Activated CD4-positive, alpha-beta T cell treated with anti-CD3 and anti-CD28 coated beads for 4 hours (primary cell): ENCODE measurements around the gene STXBP3.

Experiments
- DNase-seq, 2 donors: peaks; one replicate each; pipeline ENCODE4 v3.0.0-alpha.2; 2020

The STXBP3 gene

DNA sequence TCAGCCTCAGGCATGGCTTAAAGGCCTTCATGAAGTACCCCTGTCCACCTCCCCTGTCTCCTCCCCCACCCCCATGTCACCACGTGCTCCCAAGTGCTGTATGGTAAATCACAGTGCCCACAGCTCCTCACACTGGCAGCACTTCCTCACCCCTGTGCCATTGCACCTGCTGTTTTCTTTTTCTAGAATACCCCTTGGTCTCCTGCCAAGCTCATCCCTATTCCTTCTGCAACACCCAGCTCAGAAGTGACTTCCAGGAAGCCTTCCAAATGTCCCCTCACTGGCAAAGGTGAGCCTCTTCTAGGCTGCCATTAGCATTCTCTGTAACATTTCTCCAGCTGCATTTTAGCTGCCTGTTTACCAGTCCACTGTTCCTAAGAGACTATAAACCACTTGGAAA is 101.0 kb downstream of the STXBP3 start:
- DNase-seq: no peak

DNA sequence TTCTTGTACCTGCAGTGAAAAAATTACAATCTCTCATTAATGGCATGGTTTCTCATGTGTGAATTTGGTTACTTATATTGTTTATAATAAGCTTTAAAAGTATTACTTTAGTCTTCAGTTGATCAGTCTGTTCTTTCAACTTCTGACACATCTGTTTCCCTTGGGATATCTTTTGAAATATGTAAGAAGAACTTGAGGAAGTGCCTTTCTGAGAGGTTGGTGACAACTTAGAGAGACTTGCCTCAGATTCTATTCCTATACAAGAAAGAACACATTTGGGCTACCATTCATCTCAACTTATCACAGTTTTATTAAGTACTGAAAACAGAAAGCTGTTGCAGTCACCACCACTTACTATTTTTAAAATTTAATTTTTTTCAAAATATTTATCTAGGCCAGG is 102.3 kb downstream of the STXBP3 start:
- no peak for DNase-seq

DNA sequence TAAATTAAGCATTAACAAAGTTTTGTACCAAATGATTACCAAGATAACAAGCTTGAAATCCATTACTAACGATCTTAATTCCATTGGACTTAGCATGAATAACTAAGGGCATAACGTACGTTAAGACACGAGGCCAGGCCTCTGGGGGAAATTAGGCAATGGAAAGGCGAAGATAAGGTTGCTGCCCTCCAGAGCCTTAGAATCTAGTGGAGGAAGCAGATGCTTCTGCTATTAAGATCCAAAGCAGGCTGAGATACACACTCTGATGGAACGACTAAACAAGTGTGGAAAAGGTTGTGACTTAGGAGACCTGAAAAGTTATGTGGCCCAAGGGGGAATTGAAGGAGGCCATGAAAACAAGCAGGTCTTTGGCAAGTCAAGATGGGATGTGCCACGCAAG is 104.5 kb downstream of the STXBP3 start:
- DNase-seq: no peak

DNA sequence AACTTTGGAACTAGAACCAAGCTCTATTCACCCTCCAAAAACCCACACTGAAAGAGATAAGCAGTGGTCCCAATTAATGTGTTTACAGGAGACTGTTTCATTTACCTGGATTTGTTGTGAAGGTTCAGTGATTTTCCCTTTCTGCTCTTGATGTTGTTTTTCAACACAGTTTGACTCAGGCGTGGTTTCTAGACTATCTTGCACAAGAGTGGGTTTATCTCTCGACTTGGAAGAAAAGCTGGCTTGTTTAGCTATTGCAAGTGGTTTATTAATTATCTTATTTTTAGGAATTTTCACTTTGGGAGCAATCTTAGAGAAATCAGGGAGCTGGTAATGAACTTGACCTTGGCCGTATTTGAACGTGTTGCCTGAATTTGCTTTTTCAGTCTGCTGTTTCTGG is 105.1 kb downstream of the STXBP3 start:
- DNase-seq: no peak

DNA sequence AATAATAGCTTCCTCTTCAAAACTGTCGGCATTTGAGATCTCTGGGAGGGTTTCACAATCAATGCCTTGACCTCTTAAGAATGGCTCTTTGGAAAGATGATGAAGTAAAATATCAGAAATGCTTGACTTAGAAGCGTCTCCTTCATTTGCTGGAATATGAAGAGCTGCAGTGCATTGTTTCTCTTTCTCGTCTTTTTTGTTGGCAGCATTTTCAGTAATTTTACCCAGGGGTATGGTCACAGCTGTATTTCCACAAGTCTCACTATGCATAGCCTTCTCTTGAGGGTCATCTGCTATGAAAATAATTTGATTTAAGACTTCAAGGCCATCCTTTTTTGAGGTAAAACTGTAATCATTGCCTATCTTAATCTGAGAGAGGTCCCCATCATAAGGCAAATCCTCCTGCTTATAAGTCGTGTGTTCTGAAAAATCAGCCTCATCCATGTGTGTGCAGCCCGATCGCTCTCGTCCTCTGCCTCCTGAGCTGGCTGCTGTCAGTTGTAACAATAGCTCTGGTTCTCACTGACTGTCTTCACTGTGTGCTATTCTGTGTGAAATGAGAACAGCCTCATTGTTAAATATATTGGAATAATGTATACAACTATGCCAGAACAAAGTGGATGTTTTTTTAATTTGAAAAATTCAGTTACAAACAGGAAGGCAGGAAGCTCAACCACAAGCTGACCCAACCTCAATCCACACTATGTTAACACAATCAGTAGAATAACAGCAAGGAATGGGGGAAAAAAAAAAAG is 105.9 kb downstream of the STXBP3 start:
- DNase-seq: no peak

DNA sequence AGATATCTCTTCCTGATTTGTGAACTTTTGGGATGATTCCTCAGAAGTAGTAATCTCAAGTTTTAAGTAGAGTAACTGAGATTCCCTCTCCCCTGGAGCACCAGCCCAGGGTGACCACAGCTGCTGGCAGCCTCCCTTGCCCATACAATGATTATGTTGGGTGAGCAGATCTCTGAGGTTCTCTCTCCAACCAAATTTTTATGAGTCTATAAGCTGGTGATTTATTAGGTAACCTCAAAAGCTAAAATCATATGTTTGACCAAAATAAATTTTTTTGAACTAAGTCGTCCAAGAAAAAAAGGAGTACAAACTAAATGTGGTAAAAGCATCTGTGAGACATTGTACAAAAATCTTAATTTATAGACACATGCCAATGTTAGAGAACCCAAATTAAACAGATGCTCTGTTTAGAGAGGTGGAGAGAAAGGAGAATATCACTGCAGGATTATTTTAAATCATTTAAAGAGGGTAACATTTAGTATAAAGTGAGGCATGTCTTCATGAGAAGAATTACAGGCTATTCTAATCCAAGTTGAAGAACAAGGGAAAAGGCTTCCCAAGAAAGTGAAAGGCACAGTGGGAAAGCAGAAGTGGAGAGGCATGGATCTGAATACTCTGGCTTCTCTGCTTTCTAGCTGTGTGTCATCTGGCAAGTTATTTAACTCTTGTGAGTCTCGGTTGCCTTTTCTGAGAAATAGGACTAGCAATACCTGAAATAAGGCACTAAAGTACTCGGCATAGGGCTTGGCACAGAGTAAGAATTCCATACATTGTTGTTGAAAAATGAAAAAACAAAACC is 107.9 kb downstream of the STXBP3 start:
- no peak for DNase-seq

DNA sequence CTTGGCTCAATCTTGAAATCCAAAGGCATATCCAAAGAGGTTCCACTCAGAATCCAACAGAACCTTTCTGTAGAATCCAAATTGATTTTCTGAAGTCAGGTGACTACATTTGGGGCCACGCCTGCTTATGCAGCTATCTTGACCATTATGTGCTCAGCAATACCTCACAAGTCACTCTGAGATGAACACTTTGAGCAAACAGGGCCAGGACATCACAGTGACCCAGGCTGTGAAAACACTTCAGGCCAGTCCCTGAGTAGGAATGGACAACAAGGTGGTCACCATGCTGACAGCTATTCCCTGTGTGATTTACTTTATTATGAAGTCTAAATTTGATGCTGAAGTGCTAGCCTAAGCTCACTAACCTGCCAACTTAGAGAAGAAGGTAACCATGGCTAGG is 110.5 kb downstream of the STXBP3 start, which contains the start of gene AKNAD1:
Gene AKNAD1, minus strand, starts transcription at position 101 of the 400 bp plus-strand sequence. CDS start 4,430 bp downstream, outside the sequence.
- DNase-seq: no peak

DNA sequence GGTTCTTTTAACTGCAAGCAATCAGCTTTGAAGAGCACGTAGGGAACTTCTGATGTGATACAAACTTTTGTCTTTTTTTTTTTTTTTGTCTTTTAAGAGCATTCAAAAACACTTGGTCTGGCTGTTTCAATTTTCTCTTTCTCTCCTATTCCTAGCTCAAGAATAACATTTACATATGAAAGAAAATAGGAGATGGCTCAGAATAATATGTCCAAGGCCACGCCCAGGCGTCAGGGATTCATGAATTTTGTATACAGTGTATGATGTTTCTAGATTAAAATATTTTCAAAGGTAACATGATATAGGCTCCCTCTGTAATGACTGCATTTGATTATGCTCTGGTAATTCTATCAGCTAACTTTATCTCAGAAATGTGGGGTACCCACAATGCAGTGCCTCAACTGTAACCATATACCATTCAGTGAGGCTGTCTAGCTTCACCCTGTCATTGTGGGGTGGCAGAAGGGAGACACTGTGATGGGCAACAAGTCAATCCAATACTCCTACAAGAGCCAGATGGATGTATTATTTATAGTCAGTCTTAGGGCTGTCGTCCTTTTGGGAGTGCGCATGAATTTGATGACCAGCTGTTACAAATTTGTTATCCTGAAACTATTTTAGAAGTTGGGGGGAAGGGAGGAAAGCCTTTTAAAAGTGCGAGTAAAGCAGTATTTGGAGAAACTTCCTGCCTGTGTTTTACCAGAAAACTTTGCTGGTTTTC is 111.9 kb downstream of the STXBP3 start:
- DNase-seq: no peak
